HG03469 (cell line): ENCODE measurements around the gene AUTS2.

Experiments
- ATAC-seq: cut with Tn5 transposase; IDR thresholded peaks from one replicate; pipeline ENCODE4 v1.9.1; 2021; ENCODE audit warnings: mild to moderate bottlenecking, moderate library complexity, moderate number of reproducible peaks; ENCODE audit not compliant: unreplicated experiment

The AUTS2 gene

DNA sequence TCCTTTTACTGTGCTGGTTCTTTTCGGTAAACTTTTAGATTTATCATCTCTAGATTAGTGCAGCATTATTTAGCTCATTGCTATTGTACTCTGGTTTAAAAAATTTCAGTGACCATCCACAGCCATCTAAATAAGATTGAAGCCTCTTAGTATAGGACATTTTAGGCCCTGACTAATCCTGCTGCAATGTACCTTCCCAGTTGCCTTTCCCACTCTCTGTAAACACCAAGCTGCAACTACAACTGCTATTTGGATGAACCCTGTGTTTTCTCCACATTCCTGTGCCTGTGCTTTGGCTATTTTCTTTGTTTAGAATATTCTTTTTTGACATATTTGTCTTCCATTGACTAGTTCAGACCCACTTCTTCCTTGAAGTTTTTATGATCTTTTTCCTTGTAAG is 314.6 kb downstream of the AUTS2 start:
- ATAC-seq: no peak

- no peak for ATAC-seq
Measured at GRCh38 chr7:69919426-69920111, 321.3 kb downstream of the AUTS2 start.

DNA sequence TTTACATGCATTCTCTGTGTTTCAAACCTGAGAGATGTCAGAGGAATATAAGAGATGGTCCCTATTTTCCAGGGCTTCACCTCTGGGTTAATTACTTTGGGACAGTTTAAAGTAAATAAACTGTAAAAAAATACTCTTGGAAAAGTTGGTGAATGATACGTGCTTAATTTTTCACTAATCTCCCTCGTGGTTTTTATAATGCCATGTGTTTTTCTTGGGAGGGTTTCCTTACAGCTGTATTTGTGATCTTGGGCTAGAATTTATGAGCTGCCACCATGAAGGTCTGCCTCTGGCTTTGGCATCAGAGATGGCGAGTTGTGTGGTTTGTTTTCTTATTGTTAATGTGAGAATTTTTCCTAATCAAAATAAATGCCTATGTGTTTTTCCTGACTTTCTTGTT is 322.5 kb downstream of the AUTS2 start:
- no peak for ATAC-seq

- peak; percentile 78 for ATAC-seq
Measured at GRCh38 chr7:69922026-69922803, 323.9 kb downstream of the AUTS2 start.

GRCh38 chr7:69927461-69927860 is 329.2 kb downstream of the AUTS2 start:
- ATAC-seq: no peak

- ATAC-seq: no peak
Measured at GRCh38 chr7:69928621-69929020, 330.3 kb downstream of the AUTS2 start.

DNA sequence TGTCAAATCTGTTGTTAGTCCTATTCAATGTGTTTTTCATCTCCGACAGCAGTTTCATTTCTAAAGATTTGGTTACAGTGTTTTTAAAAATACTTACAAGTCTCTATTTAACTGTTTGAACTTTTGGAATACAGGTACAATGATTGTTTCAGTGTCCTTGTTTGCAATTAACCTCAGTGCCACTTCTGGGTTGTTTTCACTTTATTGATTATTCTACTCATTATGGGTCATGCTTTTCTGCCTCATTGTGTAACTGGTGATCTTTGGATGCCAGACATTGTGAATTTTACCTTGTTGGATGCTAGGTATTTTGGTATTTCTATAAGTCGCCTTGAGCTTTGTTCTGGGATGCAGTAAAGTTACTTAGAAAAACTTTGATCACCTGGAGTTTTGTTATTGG is 331.3 kb downstream of the AUTS2 start:
- no peak for ATAC-seq

- no peak for ATAC-seq
Measured at GRCh38 chr7:69932034-69932628, 333.9 kb downstream of the AUTS2 start.

DNA sequence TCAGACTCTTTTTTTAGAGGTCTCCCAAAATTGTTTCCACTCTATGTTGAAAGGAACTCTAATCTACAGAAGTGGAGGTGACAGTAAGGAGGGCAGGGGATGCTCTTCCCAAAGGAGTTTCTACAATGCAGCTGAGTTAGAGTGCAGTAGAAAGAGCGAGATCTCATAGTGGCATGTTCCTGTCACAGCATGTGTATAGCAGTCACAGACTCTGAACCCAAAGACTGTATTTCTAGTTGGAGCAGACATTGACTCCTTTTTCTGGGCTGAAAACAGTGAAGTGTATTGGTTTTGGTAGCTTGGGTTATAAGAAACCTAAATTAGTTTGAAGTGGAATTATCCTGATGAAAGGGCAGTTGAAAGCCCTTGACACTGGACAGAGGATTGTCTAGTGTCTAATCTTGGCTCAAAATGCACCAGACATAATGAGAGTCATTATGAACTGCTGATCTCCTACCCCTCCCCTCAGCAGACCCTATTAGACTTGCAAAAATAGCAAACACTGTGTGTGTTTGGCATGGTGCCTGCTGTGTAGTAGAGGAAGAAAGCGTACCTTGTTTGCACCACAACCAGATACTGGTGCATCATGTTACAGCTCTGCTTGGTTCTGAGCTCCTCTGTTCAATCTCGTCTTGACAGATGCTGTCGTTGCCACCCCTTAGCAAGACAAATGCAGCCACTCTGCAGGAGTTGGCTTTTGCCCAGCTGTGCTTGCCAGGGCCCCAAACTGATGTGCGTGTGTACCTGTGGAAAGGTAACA is 336.0 kb downstream of the AUTS2 start:
- no peak for ATAC-seq

DNA sequence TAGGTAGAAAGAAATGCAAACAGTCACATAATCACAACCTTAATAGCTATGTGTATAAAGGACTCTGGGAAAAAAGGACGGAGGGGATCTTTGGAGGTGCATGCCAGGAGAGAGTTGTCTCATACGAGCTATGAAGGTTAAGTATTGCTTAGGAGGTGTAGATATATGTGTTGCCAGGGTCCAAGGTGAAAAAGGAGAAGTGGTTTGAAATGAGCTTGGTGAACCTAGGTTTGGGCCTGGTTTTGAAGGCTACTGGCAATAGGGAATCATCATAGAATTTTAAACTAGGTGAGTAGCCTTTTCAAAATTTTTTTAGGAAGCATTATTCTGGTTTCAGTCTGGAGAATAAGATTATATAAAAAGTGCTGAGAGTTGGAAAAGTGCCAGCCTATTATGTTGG is 336.8 kb downstream of the AUTS2 start:
- ATAC-seq: no peak

DNA sequence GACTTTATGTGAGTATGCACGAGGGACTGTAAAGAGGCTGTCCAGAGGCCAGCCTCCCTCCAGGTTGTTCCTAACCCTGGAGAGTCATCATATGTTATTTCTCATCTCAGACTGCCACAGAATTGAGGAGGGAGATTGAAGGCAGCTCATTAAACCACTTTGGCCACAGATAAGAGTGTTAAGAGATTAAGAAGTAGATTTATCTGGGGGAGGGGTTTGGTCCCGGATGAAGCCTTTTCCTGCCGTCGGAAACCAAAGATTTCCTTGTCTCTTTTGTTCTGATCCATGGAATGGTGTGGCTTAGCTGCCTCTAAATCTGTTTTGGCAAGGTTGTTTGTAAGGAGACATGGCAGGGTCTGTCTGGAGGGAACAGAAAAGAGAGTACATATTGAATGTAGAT is 338.8 kb downstream of the AUTS2 start:
- ATAC-seq: no peak

GRCh38 chr7:69939317-69939716 is 341.0 kb downstream of the AUTS2 start:
- ATAC-seq: no peak

- no peak for ATAC-seq
Measured at GRCh38 chr7:69941077-69941651, 342.9 kb downstream of the AUTS2 start.

DNA sequence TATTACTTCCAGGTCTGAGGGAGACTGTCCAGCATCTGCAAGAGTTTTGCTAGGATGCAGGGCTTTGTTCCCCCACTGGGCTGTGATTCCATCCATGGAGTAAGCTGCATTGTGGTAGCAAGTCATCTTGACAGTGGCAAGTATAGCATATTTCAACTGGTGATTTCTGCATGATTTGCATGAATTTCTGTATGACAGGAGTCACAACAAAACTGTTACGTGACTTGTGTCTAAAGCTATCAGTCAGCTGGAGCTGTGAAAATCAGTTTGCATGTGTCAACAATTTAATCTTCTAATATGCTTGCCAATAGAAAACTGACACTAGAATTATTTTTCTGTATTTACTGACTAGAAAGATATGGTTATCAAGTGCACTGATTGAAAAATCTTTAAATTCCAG is 344.3 kb downstream of the AUTS2 start:
- ATAC-seq: no peak

GRCh38 chr7:69946901-69947300 is 348.6 kb downstream of the AUTS2 start:
- no peak for ATAC-seq

GRCh38 chr7:69947998-69948397 is 349.7 kb downstream of the AUTS2 start:
- ATAC-seq: no peak

DNA sequence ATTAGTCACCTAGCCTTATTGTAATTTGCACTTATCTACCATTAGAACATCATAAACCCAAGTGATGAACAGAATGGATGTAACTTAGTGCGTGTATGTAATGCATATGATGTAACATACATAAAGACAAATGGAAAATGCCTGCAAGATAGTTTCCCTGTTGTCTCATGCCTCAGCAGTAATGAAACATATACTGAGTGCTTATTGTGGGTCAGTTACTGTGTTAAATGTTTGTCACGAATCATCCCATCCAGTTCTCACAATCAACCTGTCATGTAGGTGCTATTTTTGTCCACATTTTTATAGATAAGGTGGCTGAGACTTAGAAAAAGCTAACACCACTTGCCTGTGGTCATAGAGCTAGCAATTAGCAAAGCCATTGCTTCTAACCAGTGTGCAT is 350.8 kb downstream of the AUTS2 start:
- ATAC-seq: no peak

GRCh38 chr7:69951458-69951857 is 353.2 kb downstream of the AUTS2 start:
- ATAC-seq: no peak

DNA sequence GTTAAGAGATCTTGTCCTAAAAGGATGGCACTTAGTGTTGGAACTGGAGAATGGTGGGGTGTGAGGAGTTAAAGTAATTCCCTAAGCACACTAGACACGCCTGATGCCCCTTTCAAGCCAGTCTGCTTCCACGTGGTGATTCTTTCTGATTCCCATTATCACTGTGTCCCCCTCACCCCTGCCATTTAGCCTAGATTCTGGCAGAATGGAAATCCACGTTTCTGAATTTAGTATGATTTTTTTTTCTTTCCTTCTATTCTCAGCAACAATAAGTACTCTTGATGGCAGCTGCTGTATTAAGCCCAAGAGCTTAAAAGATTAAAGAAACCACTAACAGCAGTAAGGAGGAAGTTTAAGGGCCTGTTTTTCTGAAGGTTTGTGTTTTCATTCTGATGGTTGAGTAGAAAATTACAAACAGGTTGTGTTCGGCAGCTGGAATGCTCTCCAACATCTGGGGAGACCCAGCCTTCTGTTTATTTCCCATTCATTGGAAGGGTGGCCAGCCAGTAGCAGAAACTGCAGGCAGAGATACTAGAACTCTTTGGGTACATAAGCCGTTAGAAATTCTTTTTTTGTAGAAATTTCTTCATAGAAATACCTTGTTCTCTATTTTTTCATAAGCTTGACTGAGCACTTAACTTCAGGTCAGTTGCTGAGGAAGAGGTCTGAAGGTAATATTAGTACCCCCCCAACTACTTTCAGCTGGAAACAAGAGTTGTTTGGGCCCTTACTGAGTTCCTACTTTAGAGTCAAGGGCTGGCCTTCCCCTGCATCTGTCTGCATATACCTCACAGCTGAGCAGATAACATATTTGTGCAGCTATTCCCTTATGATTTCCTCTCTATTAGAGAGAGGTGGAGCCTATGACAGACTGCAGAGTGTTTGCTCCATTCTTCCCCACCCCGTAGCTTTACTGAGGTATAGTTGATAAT is 355.1 kb downstream of the AUTS2 start:
- no peak for ATAC-seq

- ATAC-seq: no peak
Measured at GRCh38 chr7:69956541-69956940, 358.3 kb downstream of the AUTS2 start.
